GM12892 (cell line): ENCODE results near the gene RERGL.
"Not testable (repeated sequence)": the region's sequence is repeated elsewhere in the genome, so short reads cannot be mapped to it uniquely, and the experiment has no call there.

ENCODE experiments used
- DNase-seq: peaks from one replicate; pipeline ENCODE4 v3.0.0; 2011; ENCODE audit not compliant: insufficient read length
- FAIRE-seq: peaks from 2 replicates; lab custom pipeline; 2011; peaks lifted over from hg19 to GRCh38; lab: Jason Lieb, UNC
- POLR2A ChIP-seq: IDR thresholded peaks from 2 replicates; pipeline ENCODE4 v1.6.1; 2011; ENCODE audit warnings: low read depth, low read length, control low read depth
- POLR2AphosphoS5 ChIP-seq: IDR thresholded peaks from 2 replicates; pipeline ENCODE4 v1.6.1; 2011; ENCODE audit warnings: low read depth, low read length, control low read depth
- TAF1 ChIP-seq: IDR thresholded peaks from 2 replicates; pipeline ENCODE4 v1.6.1; 2011; ENCODE audit warnings: low read depth, mild to moderate bottlenecking, control low read depth, low read length, borderline replicate concordance

RERGL gene

GRCh38 chr12:18071336-18071735 lies 18.7 kb downstream of the RERGL start:
- FAIRE-seq (no peak), DNase-seq (no peak)

GRCh38 chr12:18068355-18068754 lies 21.6 kb downstream of the RERGL start:
- DNase-seq (no peak), FAIRE-seq (no peak)
- TF ChIP-seq POLR2AphosphoS5: no peak
- no peak for TF ChIP-seq POLR2A
- TF ChIP-seq TAF1: no peak

More at GRCh38 chr12:18071336-18071735, 18.7 kb downstream of the RERGL start:
- TF ChIP-seq POLR2A (no peak), TAF1 (no peak), POLR2AphosphoS5 (no peak)

DNA sequence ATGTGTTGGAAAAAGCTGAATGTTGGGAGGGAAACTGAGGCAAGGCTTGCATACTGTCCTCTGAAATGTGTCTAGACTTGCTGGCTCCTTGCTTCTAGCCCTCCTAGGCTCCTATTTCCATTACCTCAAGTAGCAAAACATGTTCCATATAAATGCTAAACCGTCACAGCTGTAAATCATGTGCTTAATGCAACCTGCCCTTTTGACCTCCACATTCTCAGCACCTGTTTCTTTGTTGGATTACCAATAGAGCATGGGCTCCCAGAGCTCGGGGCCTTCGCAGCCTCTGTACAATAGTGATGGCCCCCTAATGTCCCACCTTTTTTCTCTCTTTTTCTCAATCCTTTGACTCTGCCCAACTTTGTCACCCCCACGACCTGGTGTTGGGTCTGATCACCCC lies 23.3 kb downstream of the RERGL start:
- no peak for TF ChIP-seq TAF1
- TF ChIP-seq POLR2A: no peak
- no peak for TF ChIP-seq POLR2AphosphoS5
- FAIRE-seq (no peak), DNase-seq (no peak)

DNA sequence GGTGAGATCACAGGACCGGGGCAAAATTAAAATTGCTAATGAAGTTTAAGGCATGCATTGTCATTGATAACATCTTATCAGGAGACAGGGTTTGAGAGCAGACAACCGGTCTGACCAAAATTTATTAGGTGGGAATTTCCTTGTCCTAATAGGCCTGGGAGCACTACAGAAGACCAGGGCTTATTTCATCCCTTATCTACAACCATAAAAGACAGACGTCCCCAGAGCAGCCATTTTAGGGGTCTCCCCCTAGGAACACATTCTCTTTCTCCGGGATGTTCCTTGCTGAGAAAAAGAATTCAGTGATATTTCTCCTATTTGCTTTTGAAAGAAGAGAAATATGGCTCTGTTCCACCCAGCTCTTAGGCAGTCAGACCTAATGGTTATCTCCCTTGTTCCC lies 27.1 kb downstream of the RERGL start:
- FAIRE-seq, DNase-seq: not testable (repeated sequence)

DNA sequence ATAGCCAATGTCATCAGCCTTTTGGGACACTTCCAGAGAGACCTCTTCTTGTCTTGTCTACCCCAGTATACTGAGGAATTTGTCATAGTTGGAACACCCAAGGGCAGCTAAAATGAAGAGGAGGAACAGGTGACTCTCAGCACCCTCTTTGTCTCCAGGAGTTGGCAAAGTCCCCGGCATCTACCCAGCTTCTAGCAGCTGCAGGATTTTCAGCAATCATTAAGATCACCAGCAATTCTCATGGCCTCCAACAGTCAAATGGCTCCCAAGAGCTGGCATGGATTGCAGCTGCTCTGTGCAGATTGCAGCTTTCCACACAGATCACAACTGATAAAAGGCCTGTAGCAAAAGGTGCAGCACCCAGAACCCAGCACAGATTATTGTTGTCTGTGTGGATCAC lies 32.9 kb downstream of the RERGL start:
- no peak for FAIRE-seq
- no peak for TF ChIP-seq POLR2AphosphoS5
- TF ChIP-seq POLR2A: no peak
- TF ChIP-seq TAF1: no peak
- DNase-seq: no peak

DNA sequence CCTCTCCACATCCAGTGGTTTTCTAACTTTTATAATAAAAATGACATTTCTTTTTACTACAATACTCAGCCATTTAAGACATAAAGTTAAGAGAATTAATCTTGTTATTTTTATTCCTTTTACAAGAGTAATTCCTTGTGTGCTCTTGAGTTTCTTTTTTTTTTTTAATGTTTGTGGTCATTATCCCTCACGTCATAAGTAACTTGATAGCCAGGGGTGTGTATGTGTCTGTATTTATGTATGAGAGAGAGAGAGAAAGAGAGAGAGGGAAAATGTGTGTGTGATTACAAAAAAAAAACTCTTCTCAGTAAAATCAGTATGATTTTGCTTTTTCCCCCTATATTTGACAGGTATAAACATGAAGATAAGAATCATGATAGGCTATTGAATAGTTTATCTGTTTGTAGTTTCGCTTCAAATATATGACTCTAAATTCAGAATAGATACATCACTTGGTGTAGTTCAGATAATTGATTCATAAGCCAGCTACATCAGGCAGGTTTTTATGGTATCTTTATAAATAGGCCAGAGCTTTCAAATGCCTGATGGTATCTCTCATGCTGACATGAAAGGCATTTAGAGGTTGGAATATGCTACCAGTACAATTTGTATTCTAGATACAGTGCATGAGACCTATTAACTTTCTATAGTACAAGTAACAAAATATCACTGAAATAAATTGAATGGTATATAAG lies 34.9 kb downstream of the RERGL start:
- DNase-seq (no peak), FAIRE-seq (no peak)

GRCh38 chr12:18045446-18045992 lies 44.5 kb downstream of the RERGL start:
- DNase-seq: no peak
- TF ChIP-seq TAF1 (no peak), POLR2AphosphoS5 (no peak), POLR2A (no peak)
- no peak for FAIRE-seq

More for the DNA sequence above, 34.9 kb downstream of the RERGL start:
- no peak for TF ChIP-seq POLR2A
- no peak for TF ChIP-seq TAF1
- TF ChIP-seq POLR2AphosphoS5: no peak

- DNase-seq, FAIRE-seq: not testable (repeated sequence)
These were observed 49.8 kb downstream of the RERGL start for GRCh38 chr12:18040060-18040742.
